ENCODE results near the gene CHTOP.
"Not testable (repeated sequence)": the region's sequence is repeated elsewhere in the genome, so short reads cannot be mapped to it uniquely, and the experiment has no call there.

Gene CHTOP

DNA sequence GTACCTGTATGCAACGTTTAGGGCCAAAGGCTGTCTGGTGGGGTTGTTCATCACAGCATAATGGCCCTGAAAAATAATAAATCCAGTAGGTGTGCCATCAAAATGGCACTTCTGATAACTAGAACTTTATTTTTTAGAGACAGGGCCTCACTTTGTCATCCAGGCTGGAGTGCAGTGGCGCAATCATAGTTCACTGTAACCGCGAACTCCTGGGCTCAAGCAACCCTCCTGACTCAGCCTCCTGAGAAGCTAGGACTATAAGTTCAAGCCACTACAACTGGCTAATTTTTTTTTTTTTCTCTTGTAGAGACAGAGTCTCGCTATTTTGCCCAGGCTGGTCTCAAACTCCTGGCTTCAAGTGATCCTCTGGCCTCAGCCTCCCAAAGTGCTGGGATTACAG lies 29.3 kb downstream of the CHTOP start:
- no peak for DNase-seq

DNA sequence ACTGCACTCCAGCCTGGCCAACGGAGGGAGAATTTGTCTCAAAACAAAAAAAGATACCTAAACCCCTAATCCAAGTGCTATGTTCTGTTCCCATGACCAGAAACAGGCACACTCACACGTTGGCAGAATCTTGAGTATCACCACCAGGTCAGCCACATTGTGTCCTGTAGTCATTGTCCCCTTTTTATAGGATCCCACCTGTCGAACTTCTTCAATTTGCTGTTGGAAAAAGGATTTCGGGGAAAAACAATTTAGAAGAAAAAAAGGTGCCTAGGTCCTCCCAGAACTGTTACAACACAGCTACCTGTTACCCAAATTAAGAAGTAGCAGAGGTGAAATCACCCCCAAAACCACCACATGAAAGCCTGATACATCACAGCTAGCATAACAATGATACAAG lies 33.6 kb downstream of the CHTOP start:
- DNase-seq = no peak

- DNase-seq = not testable (repeated sequence)
Observed at GRCh38 chr1:153668672-153669071, 34.8 kb downstream of the CHTOP start.

- DNase-seq = no peak
Observed at GRCh38 chr1:153669606-153670005, 35.7 kb downstream of the CHTOP start.

- DNase-seq = no peak
Observed at GRCh38 chr1:153670257-153670858, 36.5 kb downstream of the CHTOP start.

GRCh38 chr1:153670859-153671627 lies 37.2 kb downstream of the CHTOP start, which contains the start of gene ILF2:
Gene ILF2 (minus strand): TSS chr1:153670993. CDS start chr1:153670922, 71 bp downstream.
- DNase-seq = peak; percentile 100

DNA sequence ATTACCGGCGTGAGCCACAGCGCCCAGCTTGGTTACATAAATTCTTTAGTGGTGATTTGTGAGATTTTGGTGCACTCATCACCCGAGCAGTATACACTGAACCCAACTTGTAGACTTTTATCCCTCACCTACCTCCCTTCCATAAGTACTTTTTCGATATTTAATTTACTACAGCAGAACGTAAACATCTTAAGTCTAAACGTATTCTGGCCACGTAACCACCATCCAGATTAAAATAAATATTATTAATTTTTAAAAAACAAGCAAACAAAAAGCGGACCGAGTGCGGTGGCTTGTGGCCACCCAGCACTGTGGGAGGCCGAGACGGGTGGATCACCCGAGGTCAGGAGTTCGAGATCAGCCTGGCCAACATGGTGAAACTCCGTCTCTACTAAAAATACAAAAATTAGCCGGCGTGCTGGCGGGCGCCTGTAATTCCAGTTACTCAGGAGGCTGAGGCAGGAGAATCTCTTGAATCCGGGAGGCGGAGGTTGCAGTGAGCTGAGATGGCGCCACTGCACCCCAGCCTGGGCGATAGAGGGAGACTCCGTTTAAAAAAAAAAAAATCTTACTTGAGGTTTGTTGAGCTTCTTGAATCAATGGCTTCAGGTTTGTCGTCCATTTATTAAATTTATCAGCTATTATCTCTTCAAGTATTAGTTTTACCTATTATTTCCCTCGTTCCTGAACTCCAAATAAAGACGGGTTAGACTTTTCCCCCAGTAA lies 37.9 kb downstream of the CHTOP start:
- peak; percentile 45 for DNase-seq

DNA sequence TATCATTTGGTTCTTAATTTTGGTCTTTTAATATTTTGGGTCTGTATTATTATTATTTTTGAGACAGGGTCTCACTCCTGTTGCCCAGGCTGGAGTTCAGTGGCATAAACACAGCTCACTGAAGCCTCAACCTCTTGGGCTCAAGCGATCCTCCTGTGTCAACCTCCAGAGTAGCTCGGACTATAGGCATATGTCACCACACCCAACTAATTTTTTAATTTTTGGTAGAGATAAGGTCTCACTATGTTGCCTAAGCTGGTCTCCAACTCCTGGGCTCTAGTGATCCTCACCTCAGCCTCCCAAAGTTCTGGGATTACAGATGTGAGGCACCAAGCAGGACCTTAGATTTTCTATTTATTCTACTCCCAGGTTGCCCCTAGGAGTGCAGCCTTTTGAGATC lies 39.6 kb downstream of the CHTOP start:
- DNase-seq = no peak

DNA sequence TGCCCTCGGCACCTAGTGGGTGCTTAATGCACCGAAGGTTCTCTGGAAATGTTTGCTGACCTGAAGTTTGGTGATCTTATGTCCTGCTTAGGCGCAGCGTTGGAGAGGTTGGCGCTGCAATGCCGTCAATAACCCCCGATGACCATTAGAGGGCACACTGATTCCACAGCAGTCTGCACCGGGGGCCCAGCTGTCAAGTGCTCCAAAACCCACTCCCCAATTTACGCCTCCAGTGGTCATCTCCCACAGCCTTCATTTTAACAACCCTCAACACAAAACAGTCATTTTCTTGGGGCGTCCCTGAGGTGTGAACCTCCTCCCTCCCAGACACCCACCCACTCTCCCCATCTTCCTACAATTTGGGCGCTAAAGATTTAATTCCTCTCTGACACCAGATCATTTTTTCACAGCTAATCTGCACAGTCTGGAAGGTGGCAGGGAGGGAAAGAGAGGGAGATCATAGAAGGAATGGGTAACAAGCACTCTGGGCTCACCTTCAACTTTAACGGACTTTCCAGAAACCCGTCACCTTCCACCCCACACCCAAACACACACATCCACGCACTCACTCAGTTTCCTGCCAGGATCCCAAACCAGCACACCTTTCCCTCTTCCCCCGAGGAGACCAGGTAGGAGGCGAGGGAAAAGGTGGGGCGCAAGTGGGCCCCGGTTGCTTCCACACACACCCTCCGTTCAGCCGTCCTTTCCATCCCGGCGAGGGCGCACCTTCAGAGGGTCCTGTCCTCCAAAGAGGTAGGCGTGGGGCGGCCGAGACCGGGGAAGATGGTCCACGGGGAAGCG lies 44.1 kb downstream of the CHTOP start:
- DNase-seq = peak; percentile 58

DNA sequence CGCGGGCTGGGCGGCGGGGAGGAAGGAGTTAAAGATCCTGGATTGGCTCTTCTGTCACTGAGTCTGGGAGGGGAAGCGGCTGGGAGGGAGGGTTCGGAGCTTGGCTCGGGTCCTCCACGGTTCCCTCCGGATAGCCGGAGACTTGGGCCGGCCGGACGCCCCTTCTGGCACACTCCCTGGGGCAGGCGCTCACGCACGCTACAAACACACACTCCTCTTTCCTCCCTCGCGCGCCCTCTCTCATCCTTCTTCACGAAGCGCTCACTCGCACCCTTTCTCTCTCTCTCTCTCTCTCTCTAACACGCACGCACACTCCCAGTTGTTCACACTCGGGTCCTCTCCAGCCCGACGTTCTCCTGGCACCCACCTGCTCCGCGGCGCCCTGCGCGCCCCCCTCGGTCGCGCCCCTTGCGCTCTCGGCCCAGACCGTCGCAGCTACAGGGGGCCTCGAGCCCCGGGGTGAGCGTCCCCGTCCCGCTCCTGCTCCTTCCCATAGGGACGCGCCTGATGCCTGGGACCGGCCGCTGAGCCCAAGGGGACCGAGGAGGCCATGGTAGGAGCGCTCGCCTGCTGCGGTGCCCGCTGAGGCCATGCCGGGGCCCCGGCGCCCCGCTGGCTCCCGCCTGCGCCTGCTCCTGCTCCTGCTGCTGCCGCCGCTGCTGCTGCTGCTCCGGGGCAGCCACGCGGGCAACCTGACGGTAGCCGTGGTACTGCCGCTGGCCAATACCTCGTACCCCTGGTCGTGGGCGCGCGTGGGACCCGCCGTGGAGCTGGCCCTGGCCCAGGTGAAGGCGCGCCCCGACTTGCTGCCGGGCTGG lies 44.9 kb downstream of the CHTOP start, which contains the start of gene NPR1:
NPR1 (plus strand) TSS at position 170 of the 818 bp plus-strand sequence; CDS start at position 591, 421 bp downstream.
- peak; percentile 38 for DNase-seq

GRCh38 chr1:153679337-153680119 lies 45.7 kb downstream of the CHTOP start:
- DNase-seq = no peak

- no peak for DNase-seq
Observed at GRCh38 chr1:153680120-153680403, 46.2 kb downstream of the CHTOP start.

- DNase-seq = no peak
Observed at GRCh38 chr1:153682730-153683129, 48.9 kb downstream of the CHTOP start.

DNA sequence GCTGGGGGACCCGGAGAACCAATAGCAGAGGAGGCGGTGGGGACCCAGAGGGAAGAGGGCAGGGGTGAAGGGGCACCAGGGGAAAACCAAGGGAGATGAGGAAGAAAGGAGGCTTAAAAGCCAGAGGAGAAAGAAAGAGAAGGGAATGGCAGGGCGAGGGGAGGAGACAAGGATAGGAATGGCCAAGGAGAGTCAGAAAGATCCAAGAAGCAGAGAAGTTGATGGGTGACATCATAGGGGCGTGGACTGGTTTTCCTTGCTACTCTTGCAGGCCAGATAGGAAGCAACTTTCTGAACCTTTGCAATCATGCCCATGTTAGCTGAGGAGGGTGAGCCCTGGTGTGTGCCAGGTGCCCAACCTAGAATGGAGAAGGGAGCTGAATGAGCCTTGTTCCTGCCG lies 50.0 kb downstream of the CHTOP start:
- DNase-seq = no peak

DNA sequence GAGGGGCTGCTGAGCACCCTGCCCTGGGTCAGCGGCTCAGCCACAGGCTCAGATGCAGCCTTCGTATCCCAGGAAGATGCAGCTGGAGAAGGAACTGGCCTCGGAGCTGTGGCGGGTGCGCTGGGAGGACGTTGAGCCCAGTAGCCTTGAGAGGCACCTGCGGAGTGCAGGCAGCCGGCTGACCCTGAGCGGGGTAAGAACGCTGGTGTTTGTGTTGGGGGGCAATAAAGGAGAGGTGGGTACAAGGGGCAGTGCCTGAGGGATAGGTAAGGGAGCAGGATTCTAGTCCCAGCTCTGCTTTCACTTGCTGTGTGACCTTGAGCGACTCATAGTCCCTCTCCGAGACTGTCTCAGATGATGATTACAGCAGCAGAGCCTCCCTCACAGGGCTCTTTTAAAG lies 51.0 kb downstream of the CHTOP start:
- no peak for DNase-seq

DNA sequence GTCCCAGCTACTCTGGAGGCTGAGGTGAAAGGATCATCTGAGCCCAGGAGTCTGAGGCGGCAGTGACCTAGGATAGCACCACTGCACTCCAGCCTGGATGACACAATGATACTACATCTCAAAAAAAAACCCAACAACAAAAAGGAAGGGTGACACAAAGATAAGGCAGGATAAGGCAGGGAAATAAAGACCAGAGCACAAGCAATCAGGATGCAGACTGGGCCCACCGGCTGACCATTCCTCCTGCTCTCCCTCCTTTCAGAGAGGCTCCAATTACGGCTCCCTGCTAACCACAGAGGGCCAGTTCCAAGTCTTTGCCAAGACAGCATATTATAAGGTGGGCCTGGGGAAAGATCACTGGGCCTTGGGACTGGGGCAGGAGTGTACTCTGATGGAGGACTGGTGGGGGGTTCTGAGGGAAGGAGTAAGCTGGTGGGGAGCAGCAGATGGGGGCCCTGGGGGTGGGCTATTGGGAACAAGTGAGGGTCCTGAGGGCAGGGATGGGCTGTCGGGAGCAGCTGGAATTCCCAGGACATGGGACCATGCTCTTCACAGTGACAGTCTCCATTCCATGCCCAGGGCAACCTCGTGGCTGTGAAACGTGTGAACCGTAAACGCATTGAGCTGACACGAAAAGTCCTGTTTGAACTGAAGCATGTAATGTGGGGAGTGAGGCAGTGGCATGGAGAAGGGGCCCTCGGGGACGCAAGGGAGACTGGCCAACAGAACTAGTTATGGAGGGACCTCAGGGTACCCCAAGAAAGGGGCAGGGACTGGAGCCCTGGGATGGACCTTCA lies 51.9 kb downstream of the CHTOP start:
- no peak for DNase-seq

DNA sequence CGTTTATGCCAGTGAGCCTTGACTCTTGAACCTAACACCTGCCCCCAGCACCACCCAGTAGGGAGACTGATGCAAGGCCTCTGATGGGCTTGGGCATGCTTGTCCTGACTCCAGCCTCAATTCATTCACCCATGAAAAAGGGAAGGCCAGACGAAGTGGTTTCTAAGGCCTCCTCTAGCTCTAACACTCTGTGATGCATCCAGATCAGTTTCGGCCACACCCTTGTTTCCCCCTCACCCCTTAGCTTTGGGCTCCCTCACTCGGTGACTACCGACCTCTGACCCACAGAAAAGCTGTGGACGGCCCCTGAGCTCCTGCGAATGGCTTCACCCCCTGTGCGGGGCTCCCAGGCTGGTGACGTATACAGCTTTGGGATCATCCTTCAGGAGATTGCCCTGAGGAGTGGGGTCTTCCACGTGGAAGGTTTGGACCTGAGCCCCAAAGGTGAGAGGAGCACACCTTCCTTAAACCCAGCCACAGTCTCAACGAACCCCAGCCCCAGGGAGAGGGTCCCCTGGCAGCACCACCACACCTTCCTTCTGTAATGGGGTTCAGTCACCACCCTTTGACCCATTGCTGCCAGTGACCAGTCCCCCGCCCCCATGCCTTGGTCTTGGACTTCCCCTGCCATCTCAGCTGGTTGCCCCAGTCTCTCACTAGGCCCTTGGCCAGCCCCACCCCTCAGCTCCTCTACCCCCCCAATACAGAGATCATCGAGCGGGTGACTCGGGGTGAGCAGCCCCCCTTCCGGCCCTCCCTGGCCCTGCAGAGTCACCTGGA lies 53.7 kb downstream of the CHTOP start:
- DNase-seq = no peak

DNA sequence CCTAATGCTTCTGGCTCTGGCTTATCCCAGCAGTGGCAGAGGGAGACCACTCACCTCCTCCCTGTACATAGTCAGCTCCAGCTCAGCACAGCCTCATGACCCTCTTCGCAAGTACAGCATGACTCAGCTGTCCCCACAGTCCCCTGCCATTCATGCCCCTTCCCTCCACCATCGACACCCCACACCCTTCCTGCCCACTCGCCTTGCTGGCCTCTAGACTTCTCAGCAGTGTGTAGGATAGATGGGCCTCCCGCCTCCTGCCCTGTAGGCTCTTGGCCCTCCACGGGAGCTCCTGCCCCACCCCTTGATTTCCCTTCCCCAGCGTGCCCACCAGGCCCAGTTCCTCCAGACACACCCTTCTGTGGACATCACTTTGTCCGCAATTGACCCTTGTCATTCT lies 54.4 kb downstream of the CHTOP start:
- no peak for DNase-seq

DNA sequence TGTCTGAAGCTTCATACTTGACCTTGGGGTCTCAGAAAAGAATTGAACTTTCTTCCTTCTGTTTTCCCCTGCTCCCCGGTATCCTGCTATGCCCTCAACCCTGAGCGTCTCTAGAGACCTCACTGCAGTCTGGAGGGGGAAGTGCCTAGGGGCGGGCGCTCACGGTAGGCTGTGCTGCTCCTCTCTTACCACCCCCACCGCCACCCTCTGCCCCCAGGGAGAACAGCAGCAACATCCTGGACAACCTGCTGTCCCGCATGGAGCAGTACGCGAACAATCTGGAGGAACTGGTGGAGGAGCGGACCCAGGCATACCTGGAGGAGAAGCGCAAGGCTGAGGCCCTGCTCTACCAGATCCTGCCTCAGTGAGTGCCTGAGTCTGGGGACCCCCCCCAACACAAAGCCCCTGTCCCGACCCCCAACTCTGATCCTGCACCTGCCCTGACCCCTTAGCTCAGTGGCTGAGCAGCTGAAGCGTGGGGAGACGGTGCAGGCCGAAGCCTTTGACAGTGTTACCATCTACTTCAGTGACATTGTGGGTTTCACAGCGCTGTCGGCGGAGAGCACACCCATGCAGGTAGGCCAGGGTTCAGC lies 55.0 kb downstream of the CHTOP start:
- no peak for DNase-seq

Measured in NCI-H1105 treated with DMSO at 0.1 percent for 48 hours (cell line).